Erythroblast (primary cell): ENCODE results near the gene FBXL13.

Experiments used
- GATA1 ChIP-seq: IDR thresholded peaks from 2 replicates; pipeline ENCODE4 v1.6.1; 2011; ENCODE audit warnings: low read depth, mild to moderate bottlenecking, control low read depth, low read length, moderate library complexity
- POLR2A ChIP-seq: IDR thresholded peaks from 2 replicates; pipeline ENCODE4 v1.6.1; 2011; ENCODE audit warnings: mild to moderate bottlenecking, low read length

DNA sequence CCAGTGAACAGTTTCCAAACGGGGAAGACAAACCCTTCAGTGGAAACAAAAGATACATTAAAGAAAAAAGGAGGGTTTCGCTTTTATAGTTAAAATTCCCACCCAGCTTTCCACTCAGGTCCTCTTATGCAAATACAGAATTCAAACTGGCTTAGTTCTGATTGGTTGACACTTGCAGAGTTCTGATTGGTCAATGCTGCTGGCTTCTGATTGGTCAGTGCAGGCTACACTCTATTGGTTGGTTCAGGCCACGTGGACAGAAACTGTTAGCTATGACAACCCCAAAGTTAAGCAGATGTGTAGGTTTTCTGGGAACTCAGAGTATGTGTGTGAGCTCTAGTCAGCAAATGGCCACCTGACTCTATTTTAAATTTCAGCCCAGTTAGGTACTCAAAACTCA, 80.0 kb downstream of the FBXL13 start:
- no peak for TF ChIP-seq POLR2A
- no peak for TF ChIP-seq GATA1
